ENCODE results near the gene KIF26B. TPM values are rescaled to one million over a fixed set of nuclear protein-coding genes. Genes with fewer than 3 reads are reported as not detected.
A peak's percentile ranks its signal among the peaks of the same experiment; 100 is the strongest.
"Not testable (repeated sequence)": the region's sequence is repeated elsewhere in the genome, so short reads cannot be mapped to it uniquely, and the experiment has no call there.

KIF26B gene
- total RNA-seq, 5 donors from 2014 or later (not counting 1 experiment from before 2014, with no cell fraction given) = 0.03 to 0.06 (median 0.05) TPM; not detected in 2

DNA sequence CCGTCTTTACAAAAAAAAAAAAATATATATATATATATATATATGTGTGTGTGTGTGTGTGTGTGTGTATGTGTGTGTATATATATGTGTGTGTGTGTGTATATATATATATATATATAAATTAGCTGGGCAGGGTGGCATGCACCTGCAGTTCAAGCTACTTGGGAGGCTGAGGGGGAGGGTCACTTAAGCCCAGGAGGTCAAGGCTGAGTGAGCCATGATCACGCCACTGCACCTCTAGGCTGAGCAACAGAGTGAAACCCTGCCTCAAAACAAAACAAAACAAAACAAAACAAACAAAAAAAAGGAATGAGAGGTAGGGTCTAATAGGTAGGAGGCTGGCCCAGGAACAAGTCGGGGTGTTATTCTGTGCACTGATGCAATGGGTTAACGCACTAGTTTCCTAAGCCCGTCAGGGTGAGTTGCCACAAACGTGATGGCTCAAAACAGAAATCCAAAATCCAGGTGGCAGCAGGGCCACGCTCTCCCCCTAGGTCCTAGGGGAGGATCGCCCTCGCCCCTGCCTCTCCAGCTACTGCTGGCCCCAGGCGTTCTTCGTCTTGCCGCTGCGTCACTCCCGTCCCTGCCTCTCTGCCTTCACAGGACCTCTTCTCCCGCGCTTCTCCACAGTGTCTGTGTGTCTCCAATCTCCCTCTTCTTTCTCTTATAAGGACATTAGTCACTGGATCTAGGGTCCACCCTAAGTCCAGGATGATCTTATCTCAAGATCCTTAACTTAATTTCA is 24.3 kb upstream of the KIF26B start:
- H3K4me1 ChIP-seq (ENCODE audit: control insufficient read depth in 1 of 2, extremely low read depth in 1 of 2, insufficient read depth in 2 of 2, low read length in 2 of 2); CTCF ChIA-PET; H3K36me3 ChIP-seq (ENCODE audit: control insufficient read depth in 2 of 2, extremely low read depth in 1 of 2, insufficient read depth in 1 of 2, low read length in 1 of 2); H3K9me3 ChIP-seq; H3K27ac Mint-ChIP-seq; H3K36me3 Mint-ChIP-seq; DNase-seq; ATAC-seq (replicated peaks in 1 of 4); H3K27ac ChIP-seq (ENCODE audit: low read length); POLR2A ChIA-PET; H3K4me3 ChIP-seq (ENCODE audit: control insufficient read depth in 1 of 2, extremely low read depth in 1 of 2, low read length in 1 of 2); H3K4me3 Mint-ChIP-seq; H3K9me3 Mint-ChIP-seq; H3K4me1 Mint-ChIP-seq: not testable (repeated sequence)
- WGBS (ENCODE audit: insufficient coverage) = 62% methylated on average over 13 of the region's 16 CpGs
- peaks cover 25 to 26% of the 10 kb centered on the region in 2 donors for H3K27me3 Mint-ChIP-seq
- peaks cover 0 to 31% of the 10 kb centered on the region in 2 experiments for H3K27me3 ChIP-seq (replicated peaks in 1 of 2; ENCODE audit: control insufficient read depth in 2 of 2, extremely low read depth in 1 of 2, insufficient read depth in 2 of 2, low read length in 1 of 2)

DNA sequence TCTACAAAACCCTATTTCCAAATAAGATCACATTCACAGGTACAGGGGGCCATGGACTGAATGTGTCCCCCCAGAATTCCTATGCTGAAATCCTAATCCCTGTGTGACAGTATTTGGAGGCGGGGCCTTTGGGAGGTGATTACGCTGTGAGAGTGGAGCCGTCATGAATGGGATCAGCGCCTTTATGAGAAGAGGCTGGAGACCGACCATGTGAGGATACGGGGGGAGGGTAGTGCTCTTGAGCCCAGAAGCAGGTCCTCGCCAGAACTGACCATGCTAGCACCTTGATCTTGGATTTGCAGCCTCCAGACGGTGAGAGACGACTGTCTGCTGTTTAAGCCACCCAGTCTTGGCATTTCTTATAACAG is 23.8 kb upstream of the KIF26B start:
- Histone ChIP-seq H3K9me3 (no peaks in the 10 kb centered on the region), H3K36me3 (ENCODE audit: control insufficient read depth in 2 of 2, extremely low read depth in 1 of 2, insufficient read depth in 1 of 2, low read length in 1 of 2) (no peaks in the 10 kb centered on the region), H3K27ac (ENCODE audit: low read length) (no peak overlapping the region), H3K27me3 (replicated peaks in 1 of 2; ENCODE audit: control insufficient read depth in 2 of 2, extremely low read depth in 1 of 2, insufficient read depth in 2 of 2, low read length in 1 of 2) (peaks cover 0 to 31% of the 10 kb centered on the region in 2 experiments), H3K4me3 (ENCODE audit: control insufficient read depth in 1 of 2, extremely low read depth in 1 of 2, low read length in 1 of 2) (no peak overlapping the region), H3K4me1 (ENCODE audit: control insufficient read depth in 1 of 2, extremely low read depth in 1 of 2, insufficient read depth in 2 of 2, low read length in 2 of 2) (no peaks in the 10 kb centered on the region)
- no peaks in the 10 kb centered on the region for H3K36me3 Mint-ChIP-seq
- DNase-seq (no peak), ATAC-seq (replicated peaks in 1 of 4) (no peak)
- H3K9me3 Mint-ChIP-seq = peaks cover 0 to 3% (median 0%) of the 10 kb centered on the region in 3 donors
- no peaks in the 10 kb centered on the region for H3K4me1 Mint-ChIP-seq
- WGBS (ENCODE audit: insufficient coverage) = 74% methylated on average over 5 of the region's 9 CpGs
- H3K4me3 Mint-ChIP-seq = no peak overlapping the region
- ChIA-PET CTCF (no interaction called here), POLR2A (no interaction called here)
- H3K27me3 Mint-ChIP-seq = peaks cover 25 to 26% of the 10 kb centered on the region in 2 donors
- no peak overlapping the region for H3K27ac Mint-ChIP-seq

DNA sequence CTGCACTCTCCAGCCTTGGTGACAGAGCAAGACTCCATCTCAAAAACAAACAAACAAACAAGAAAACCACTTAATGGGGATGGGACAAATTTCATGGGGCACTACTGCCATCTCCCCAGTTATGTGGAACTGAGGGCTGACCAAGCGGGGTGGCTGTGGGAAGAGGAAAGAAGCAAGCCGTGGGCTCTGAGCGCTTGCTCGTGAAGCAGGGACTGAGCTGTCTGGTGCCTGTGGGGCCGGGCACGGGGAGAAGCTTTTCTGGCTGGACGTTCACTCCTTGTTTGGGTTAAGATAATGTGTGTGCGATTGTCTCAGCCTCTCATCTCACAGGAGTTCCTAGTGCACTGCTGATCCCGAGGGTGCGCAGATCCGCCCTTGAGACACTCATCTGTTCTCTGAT is 22.0 kb upstream of the KIF26B start:
- no peak for DNase-seq
- POLR2A ChIA-PET = no interaction called here

DNA sequence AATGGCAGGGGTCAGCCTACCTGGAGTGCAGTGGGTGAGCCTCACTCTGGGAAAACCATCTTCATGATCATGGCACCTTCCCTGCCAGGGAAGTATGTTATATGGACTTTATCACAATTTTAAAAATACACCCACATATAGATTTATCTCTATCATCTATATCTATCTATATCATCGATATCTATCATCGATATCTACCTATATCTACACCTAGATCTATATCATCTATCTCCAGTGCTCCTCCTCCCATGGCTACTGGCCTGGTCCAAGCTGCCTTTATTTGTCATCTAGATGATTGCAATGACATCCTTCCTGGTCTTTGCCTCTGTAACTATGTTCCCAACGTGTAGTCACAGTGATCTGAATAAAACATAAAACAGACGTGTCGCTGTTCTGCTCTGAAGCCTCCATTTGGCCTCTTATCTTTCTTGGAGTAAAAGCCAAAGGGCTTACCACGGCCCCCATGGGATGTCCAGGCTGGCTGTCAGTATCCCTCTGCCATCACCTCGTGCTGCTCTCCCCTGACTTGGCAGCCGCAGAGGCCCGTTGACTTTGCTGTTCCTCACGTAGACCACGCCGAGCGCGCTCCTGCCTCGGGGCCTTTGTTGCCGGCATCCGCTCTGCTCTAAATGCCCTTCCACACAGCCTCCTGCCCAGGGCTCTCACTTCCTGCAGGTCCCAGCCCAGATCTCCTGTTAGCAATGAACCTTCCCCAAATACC is 20.6 kb upstream of the KIF26B start:
- Mint-ChIP-seq H3K27me3 (peaks cover 30 to 35% of the 10 kb centered on the region in 2 donors), H3K27ac (no peak overlapping the region), H3K36me3 (no peaks in the 10 kb centered on the region), H3K9me3 (peaks cover 0 to 3% (median 0%) of the 10 kb centered on the region in 3 donors), H3K4me3 (no peak overlapping the region), H3K4me1 (no peaks in the 10 kb centered on the region)
- no peak overlapping the region for H3K4me3 ChIP-seq (ENCODE audit: control insufficient read depth in 1 of 2, extremely low read depth in 1 of 2, low read length in 1 of 2)
- H3K27me3 ChIP-seq (replicated peaks in 1 of 2; ENCODE audit: control insufficient read depth in 2 of 2, extremely low read depth in 1 of 2, insufficient read depth in 2 of 2, low read length in 1 of 2) = peaks cover 0 to 25% of the 10 kb centered on the region in 2 experiments
- ChIA-PET CTCF (no interaction called here), POLR2A (no interaction called here)
- H3K4me1 ChIP-seq (ENCODE audit: control insufficient read depth in 1 of 2, extremely low read depth in 1 of 2, insufficient read depth in 2 of 2, low read length in 2 of 2) = no peaks in the 10 kb centered on the region
- WGBS (ENCODE audit: insufficient coverage) = 78% methylated on average over 10 of the region's 17 CpGs
- no peaks in the 10 kb centered on the region for H3K36me3 ChIP-seq (ENCODE audit: control insufficient read depth in 2 of 2, extremely low read depth in 1 of 2, insufficient read depth in 1 of 2, low read length in 1 of 2)
- ATAC-seq (replicated peaks in 1 of 4) (no peak), DNase-seq (no peak)
- no peak overlapping the region for H3K27ac ChIP-seq (ENCODE audit: low read length)
- no peaks in the 10 kb centered on the region for H3K9me3 ChIP-seq

More for the DNA sequence above, 22.0 kb upstream of the KIF26B start:
- peaks cover 0 to 32% of the 10 kb centered on the region in 2 experiments for H3K27me3 ChIP-seq (replicated peaks in 1 of 2; ENCODE audit: control insufficient read depth in 2 of 2, extremely low read depth in 1 of 2, insufficient read depth in 2 of 2, low read length in 1 of 2)
- no peak overlapping the region for H3K4me3 ChIP-seq (ENCODE audit: control insufficient read depth in 1 of 2, extremely low read depth in 1 of 2, low read length in 1 of 2)
- no peaks in the 10 kb centered on the region for H3K4me1 ChIP-seq (ENCODE audit: control insufficient read depth in 1 of 2, extremely low read depth in 1 of 2, insufficient read depth in 2 of 2, low read length in 2 of 2)
- no peak overlapping the region for H3K27ac Mint-ChIP-seq
- no peak for ATAC-seq (replicated peaks in 1 of 4)
- no peaks in the 10 kb centered on the region for H3K9me3 ChIP-seq
- H3K27ac ChIP-seq (ENCODE audit: low read length) = no peak overlapping the region
- 72% methylated on average over 3 of the region's 11 CpGs for WGBS (ENCODE audit: insufficient coverage)
- H3K36me3 Mint-ChIP-seq = no peaks in the 10 kb centered on the region
- H3K9me3 Mint-ChIP-seq = peaks cover 0 to 3% (median 0%) of the 10 kb centered on the region in 3 donors
- H3K27me3 Mint-ChIP-seq = peaks cover 30 to 37% of the 10 kb centered on the region in 2 donors
- CTCF ChIA-PET = no interaction called here
- no peak overlapping the region for H3K4me3 Mint-ChIP-seq
- no peaks in the 10 kb centered on the region for H3K36me3 ChIP-seq (ENCODE audit: control insufficient read depth in 2 of 2, extremely low read depth in 1 of 2, insufficient read depth in 1 of 2, low read length in 1 of 2)
- no peaks in the 10 kb centered on the region for H3K4me1 Mint-ChIP-seq

DNA sequence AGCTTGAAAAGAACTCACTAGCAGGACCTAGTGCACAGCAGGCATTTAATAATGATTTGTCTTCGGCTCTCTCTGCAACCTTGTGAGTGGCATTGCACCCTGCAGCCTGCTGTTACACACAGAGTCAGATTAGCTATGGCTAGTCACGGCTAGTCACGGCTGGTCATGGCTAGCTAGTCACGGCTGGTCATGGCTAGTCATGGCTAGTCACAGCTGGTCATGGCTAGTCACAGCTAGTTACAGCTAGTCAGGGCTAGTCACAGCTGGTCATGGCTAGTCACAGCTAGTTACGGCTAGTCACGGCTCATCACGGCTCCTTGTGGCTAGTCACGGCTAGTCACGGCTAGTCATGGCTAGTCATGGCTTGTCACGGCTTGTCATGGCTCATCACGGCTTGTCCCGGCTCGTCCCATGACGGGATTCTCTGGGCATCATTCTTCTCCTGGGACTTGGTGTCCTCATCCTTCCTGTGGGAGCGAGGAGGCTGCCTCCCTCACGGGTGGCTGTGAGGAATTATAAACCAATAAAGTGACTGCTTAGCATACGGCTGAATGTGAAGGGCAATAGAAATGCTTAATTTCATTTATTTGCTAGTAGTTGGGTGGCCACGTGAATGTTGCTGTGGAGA is 12.5 kb upstream of the KIF26B start:
- Histone ChIP-seq H3K27me3 (replicated peaks in 1 of 2; ENCODE audit: control insufficient read depth in 2 of 2, extremely low read depth in 1 of 2, insufficient read depth in 2 of 2, low read length in 1 of 2) (peaks cover 0 to 9% of the 10 kb centered on the region in 2 experiments), H3K36me3 (ENCODE audit: control insufficient read depth in 2 of 2, extremely low read depth in 1 of 2, insufficient read depth in 1 of 2, low read length in 1 of 2) (no peaks in the 10 kb centered on the region), H3K9me3 (no peaks in the 10 kb centered on the region), H3K27ac (ENCODE audit: low read length) (no peak overlapping the region), H3K4me1 (ENCODE audit: control insufficient read depth in 1 of 2, extremely low read depth in 1 of 2, insufficient read depth in 2 of 2, low read length in 2 of 2) (no peaks in the 10 kb centered on the region), H3K4me3 (ENCODE audit: control insufficient read depth in 1 of 2, extremely low read depth in 1 of 2, low read length in 1 of 2) (no peak overlapping the region)
- ChIA-PET CTCF (no interaction called here), POLR2A (no interaction called here)
- peak in 1 of 4 experiments; percentile 15 for ATAC-seq (replicated peaks in 1 of 4)
- Mint-ChIP-seq H3K9me3 (no peaks in the 10 kb centered on the region), H3K4me3 (no peak overlapping the region), H3K4me1 (no peaks in the 10 kb centered on the region), H3K27me3 (peaks cover 16 to 18% of the 10 kb centered on the region in 2 donors), H3K27ac (no peak overlapping the region), H3K36me3 (no peaks in the 10 kb centered on the region)
- 98% methylated on average over 14 of the region's 18 CpGs for whole genome bisulfite sequencing (ENCODE audit: insufficient coverage)
- DNase-seq = no peak

DNA sequence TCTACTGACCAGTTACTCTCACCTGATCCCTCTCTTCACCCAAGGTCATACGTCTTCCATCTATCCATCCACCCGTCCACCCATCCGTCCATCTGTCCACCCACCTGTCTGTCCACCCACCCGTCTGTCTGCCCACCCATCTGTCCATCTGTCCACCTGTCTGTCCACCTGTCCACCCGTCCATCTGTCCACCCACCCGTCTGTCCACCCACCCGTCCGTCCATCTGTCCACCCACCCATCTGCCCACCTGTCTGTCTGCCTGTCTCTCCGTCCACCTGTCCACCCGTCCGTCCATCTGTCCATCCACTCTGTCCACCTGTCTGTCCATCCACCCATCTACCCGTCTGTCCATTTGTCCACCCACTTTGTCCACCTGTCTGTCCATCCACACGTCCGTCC is 11.8 kb upstream of the KIF26B start:
- H3K27ac Mint-ChIP-seq = no peak overlapping the region
- ATAC-seq (replicated peaks in 1 of 4) = no peak
- POLR2A ChIA-PET = no interaction called here

More for the DNA sequence above, 11.8 kb upstream of the KIF26B start:
- Histone ChIP-seq H3K27ac (ENCODE audit: low read length) (no peak overlapping the region), H3K4me1 (ENCODE audit: control insufficient read depth in 1 of 2, extremely low read depth in 1 of 2, insufficient read depth in 2 of 2, low read length in 2 of 2) (no peaks in the 10 kb centered on the region), H3K27me3 (replicated peaks in 1 of 2; ENCODE audit: control insufficient read depth in 2 of 2, extremely low read depth in 1 of 2, insufficient read depth in 2 of 2, low read length in 1 of 2) (peaks cover 0 to 8% of the 10 kb centered on the region in 2 experiments), H3K9me3 (no peaks in the 10 kb centered on the region), H3K4me3 (ENCODE audit: control insufficient read depth in 1 of 2, extremely low read depth in 1 of 2, low read length in 1 of 2) (no peak overlapping the region), H3K36me3 (ENCODE audit: control insufficient read depth in 2 of 2, extremely low read depth in 1 of 2, insufficient read depth in 1 of 2, low read length in 1 of 2) (no peaks in the 10 kb centered on the region)
- no peak overlapping the region for H3K4me3 Mint-ChIP-seq
- H3K36me3 Mint-ChIP-seq = no peaks in the 10 kb centered on the region
- H3K27me3 Mint-ChIP-seq = peaks cover 15 to 18% of the 10 kb centered on the region in 2 donors
- no peaks in the 10 kb centered on the region for H3K4me1 Mint-ChIP-seq
- DNase-seq = no peak
- H3K9me3 Mint-ChIP-seq = no peaks in the 10 kb centered on the region
- 82% methylated on average over 14 of the region's 14 CpGs for WGBS (ENCODE audit: insufficient coverage)
- CTCF ChIA-PET = interaction anchor here in 1 of 2 donors (0.6 kb wide), 1 partner anchor 466 kb away, joined by 3 read pairs; no protein-coding TSS in a partner anchor
